BLaER1 (cell line): ENCODE data around the gene ACCS.
A peak's percentile ranks its signal among the peaks of the same experiment; 100 is the strongest.

Experiments used
- H3K27ac ChIP-seq: shearing (Covaris generic); formaldehyde crosslinking; 2 replicates; pipeline ENCODE4 v1.8.1; 2022
- H3K27me3 ChIP-seq: shearing (Covaris generic); formaldehyde crosslinking; 2 replicates; pipeline ENCODE4 v1.8.1; 2022
- H3K36me3 ChIP-seq: shearing (Covaris generic); formaldehyde crosslinking; 2 replicates; pipeline ENCODE4 v1.8.1; 2022
- H3K4me1 ChIP-seq: shearing (Covaris generic); formaldehyde crosslinking; 2 replicates; pipeline ENCODE4 v1.8.1; 2022
- H3K4me2 ChIP-seq: shearing (Covaris generic); formaldehyde crosslinking; 2 replicates; pipeline ENCODE4 v1.8.1; 2022
- H3K4me3 ChIP-seq: shearing (Covaris generic); formaldehyde crosslinking; 2 replicates; pipeline ENCODE4 v1.8.1; 2022
- H3K9ac ChIP-seq: shearing (Covaris generic); formaldehyde crosslinking; 2 replicates; pipeline ENCODE4 v1.8.1; 2022
- H3K9me3 ChIP-seq: shearing (Covaris generic); formaldehyde crosslinking; 2 replicates; pipeline ENCODE4 v1.8.1; 2022
- H4K20me1 ChIP-seq: shearing (Covaris generic); formaldehyde crosslinking; 2 replicates; pipeline ENCODE4 v1.8.1; 2022
- Cebpa-rat ChIP-seq: shearing (Covaris generic); IDR thresholded peaks from 2 replicates; pipeline ENCODE4 v1.8.1; 2022

The ACCS gene

GRCh38 chr11:44083433-44083832 lies 17.4 kb downstream of the ACCS start:
- Histone ChIP-seq H3K9ac (no peak overlapping the region), H4K20me1 (no peaks in the 10 kb centered on the region), H3K27ac (no peak overlapping the region), H3K4me3 (no peak overlapping the region), H3K9me3 (no peaks in the 10 kb centered on the region), H3K27me3 (no peaks in the 10 kb centered on the region), H3K4me1 (no peaks in the 10 kb centered on the region), H3K4me2 (no peak overlapping the region), H3K36me3 (no peaks in the 10 kb centered on the region)
- no peak for TF ChIP-seq Cebpa-rat

- no peaks in the 10 kb centered on the region for H4K20me1 ChIP-seq
- no peaks in the 10 kb centered on the region for H3K4me1 ChIP-seq
- TF ChIP-seq Cebpa-rat: no peak
- no peaks in the 10 kb centered on the region for H3K36me3 ChIP-seq
- no peak overlapping the region for H3K4me2 ChIP-seq
- H3K9me3 ChIP-seq: no peaks in the 10 kb centered on the region
- H3K27me3 ChIP-seq: no peaks in the 10 kb centered on the region
- no peak overlapping the region for H3K4me3 ChIP-seq
- no peak overlapping the region for H3K9ac ChIP-seq
- no peak overlapping the region for H3K27ac ChIP-seq
Observed at GRCh38 chr11:44083906-44084305, 17.8 kb downstream of the ACCS start.

GRCh38 chr11:44085330-44085729 lies 19.3 kb downstream of the ACCS start:
- Histone ChIP-seq H3K4me1 (no peaks in the 10 kb centered on the region), H3K4me3 (no peak overlapping the region), H3K36me3 (no peaks in the 10 kb centered on the region), H3K9ac (no peak overlapping the region), H4K20me1 (no peaks in the 10 kb centered on the region), H3K9me3 (no peaks in the 10 kb centered on the region), H3K4me2 (no peak overlapping the region), H3K27me3 (no peaks in the 10 kb centered on the region), H3K27ac (no peak overlapping the region)
- TF ChIP-seq Cebpa-rat: no peak

- Histone ChIP-seq H3K4me1 (no peaks in the 10 kb centered on the region), H3K27ac (no peak overlapping the region), H3K27me3 (no peaks in the 10 kb centered on the region), H3K9me3 (no peaks in the 10 kb centered on the region), H3K4me2 (no peak overlapping the region), H3K4me3 (no peak overlapping the region), H4K20me1 (no peaks in the 10 kb centered on the region), H3K9ac (no peak overlapping the region), H3K36me3 (no peaks in the 10 kb centered on the region)
- no peak for TF ChIP-seq Cebpa-rat
Observed at GRCh38 chr11:44088377-44088776, 22.3 kb downstream of the ACCS start.

- Histone ChIP-seq H3K4me1 (no peaks in the 10 kb centered on the region), H3K27me3 (no peaks in the 10 kb centered on the region), H4K20me1 (no peaks in the 10 kb centered on the region), H3K9ac (no peak overlapping the region), H3K9me3 (no peaks in the 10 kb centered on the region), H3K36me3 (no peaks in the 10 kb centered on the region), H3K4me2 (no peak overlapping the region), H3K4me3 (no peak overlapping the region), H3K27ac (no peak overlapping the region)
- TF ChIP-seq Cebpa-rat: no peak
Observed at GRCh38 chr11:44088871-44089270, 22.8 kb downstream of the ACCS start.

- Histone ChIP-seq H3K4me1 (no peaks in the 10 kb centered on the region), H3K27ac (no peak overlapping the region), H3K36me3 (no peaks in the 10 kb centered on the region), H3K4me3 (no peak overlapping the region), H3K27me3 (no peaks in the 10 kb centered on the region), H3K9me3 (no peaks in the 10 kb centered on the region), H3K4me2 (no peak overlapping the region), H4K20me1 (no peaks in the 10 kb centered on the region), H3K9ac (no peak overlapping the region)
- TF ChIP-seq Cebpa-rat: no peak
Observed at GRCh38 chr11:44090539-44090938, 24.5 kb downstream of the ACCS start.

GRCh38 chr11:44094260-44094868 lies 28.3 kb downstream of the ACCS start:
- Histone ChIP-seq H3K36me3 (peaks cover 6% of the 10 kb centered on the region; the same call in 1 of the 2 replicates), H3K4me3 (no peak overlapping the region), H3K4me1 (peaks cover 9% of the 10 kb centered on the region), H3K9ac (no peak overlapping the region), H4K20me1 (peaks cover 35% of the 10 kb centered on the region), H3K9me3 (no peaks in the 10 kb centered on the region), H3K27ac (no peak overlapping the region), H3K4me2 (no peak overlapping the region), H3K27me3 (no peaks in the 10 kb centered on the region)
- no peak for TF ChIP-seq Cebpa-rat

- peak within 1 kb of the TSS; percentile 79 for H3K27ac ChIP-seq
- peaks cover 11% of the 10 kb centered on the region for H3K4me1 ChIP-seq
- H4K20me1 ChIP-seq: peaks cover 48% of the 10 kb centered on the region
- H3K4me2 ChIP-seq: peak within 1 kb of the TSS; percentile 97
- peak within 1 kb of the TSS; percentile 90 for H3K9ac ChIP-seq
- H3K36me3 ChIP-seq: peaks cover 19% of the 10 kb centered on the region; the same call in 1 of the 2 replicates
- H3K4me3 ChIP-seq: peak within 1 kb of the TSS; percentile 96
- no peak for TF ChIP-seq Cebpa-rat
- H3K9me3 ChIP-seq: no peaks in the 10 kb centered on the region
- no peaks in the 10 kb centered on the region for H3K27me3 ChIP-seq
Observed at GRCh38 chr11:44095506-44096359, 29.7 kb downstream of the ACCS start, which contains the start of gene EXT2. TSS of gene EXT2 (plus strand) at chr11:44095678. CDS start at chr11:44107713, 12,035 bp downstream.

- H3K36me3 ChIP-seq: peaks cover 19% of the 10 kb centered on the region; the same call in 1 of the 2 replicates
- peaks cover 18% of the 10 kb centered on the region for H3K4me1 ChIP-seq
- H3K27ac ChIP-seq: peak overlapping the region; percentile 79; the same call in 1 of the 2 replicates
- no peak for TF ChIP-seq Cebpa-rat
- peaks cover 57% of the 10 kb centered on the region for H4K20me1 ChIP-seq
- no peaks in the 10 kb centered on the region for H3K9me3 ChIP-seq
- H3K4me3 ChIP-seq: peak overlapping the region; percentile 96
- peak overlapping the region; percentile 90 for H3K9ac ChIP-seq
- H3K4me2 ChIP-seq: peak overlapping the region; percentile 97
- no peaks in the 10 kb centered on the region for H3K27me3 ChIP-seq
Observed at GRCh38 chr11:44096360-44097185, 30.5 kb downstream of the ACCS start.
